HepG2 (cell line): ENCODE data around the gene ADAMTSL3. TPM values are rescaled to one million over a fixed set of nuclear protein-coding genes. Genes with fewer than 3 reads are reported as not detected.

ENCODE experiments used
- ATAC-seq: fragments of 200-7000 bp; cut with Tn5 transposase; 3 replicates; pipeline ENCODE4 v1.9.1; 2020; ENCODE audit warnings: mild to moderate bottlenecking, moderate library complexity
- BruUV-seq: library from RNA; stranded (reverse); fragments of 400-500 nt; replicated peaks from 2 replicates; lab custom pipeline; 2021; lab: Mats Ljungman, UMichigan
- CTCF ChIA-PET: fragments of 300-600 bp; formaldehyde crosslinking; extraction: SDS; loops from one replicate; lab custom pipeline; 2021; ENCODE audit warnings: low total read pairs, inconsistent platforms, low intra/inter-chr PET ratio; lab: Yijun Ruan, JAX
- POLR2A ChIA-PET: fragments of 350-600 bp; sonication (Branson Sonifier 250); formaldehyde crosslinking; loops from one replicate; lab custom pipeline; 2020; ENCODE audit warnings: antibody characterized with exemption, inconsistent platforms; lab: Yijun Ruan, JAX
- DNase-seq: peaks from one replicate; pipeline ENCODE4 v3.0.0-alpha.2; 2015; ENCODE audit warnings: low spot score
- FAIRE-seq: peaks from 3 replicates; lab custom pipeline; 2011; peaks lifted over from hg19 to GRCh38; lab: Jason Lieb, UNC
- H2AFZ ChIP-seq: one replicate; pipeline ENCODE4 v1.6.1; 2011; ENCODE audit warnings: low read length, inconsistent platforms
- H3K27ac ChIP-seq: fragments of 300-600 bp; 3 replicates; pipeline ENCODE4 v1.8.0; 2011; ENCODE audit warnings: mixed run types, mild to moderate bottlenecking, mixed read lengths, low read length, inconsistent platforms; ENCODE audit not compliant: insufficient read depth; ENCODE audit errors: extremely low read length
- H3K27me3 ChIP-seq, 2 experiments: fragments of 200-600 bp in 1 of 2; 2 replicates in 1 of 2; 3 replicates in 1 of 2; pipeline versions ENCODE4 v1.6.0 to v1.8.0; 2011; ENCODE audit warnings: low read length in 2 of 2, mild to moderate bottlenecking in 2 of 2, moderate library complexity in 2 of 2, inconsistent platforms in 1 of 2; ENCODE audit not compliant: insufficient read depth in 2 of 2, control insufficient read depth in 1 of 2
- H3K36me3 ChIP-seq, 2 experiments: fragments of 200-600 bp in 1 of 2; replicated peaks in 1 of 2; 2 replicates in 1 of 2; 3 replicates in 1 of 2; pipeline versions ENCODE4 v1.5.1 to v1.8.0; 2011; ENCODE audit warnings: low read length in 2 of 2, inconsistent platforms in 1 of 2; ENCODE audit not compliant: insufficient read depth in 2 of 2, control insufficient read depth in 1 of 2
- H3K4me1 ChIP-seq: 2 replicates; pipeline ENCODE4 v1.5.1; 2012; ENCODE audit warnings: low read length, inconsistent platforms; ENCODE audit not compliant: insufficient read depth
- H3K4me2 ChIP-seq: 2 replicates; pipeline ENCODE4 v1.6.0; 2011; ENCODE audit warnings: low read depth, low read length, inconsistent platforms
- H3K4me3 ChIP-seq, 3 experiments: fragments of 200-600 bp in 1 of 3; sonication (generic), shearing (Covaris generic) in 1 of 3; replicated peaks in 1 of 3; 2 replicates each; pipeline ENCODE4 v1.5.1; 2011 to 2016; ENCODE audit warnings: low read length in 3 of 3, inconsistent platforms in 2 of 3, low read depth in 2 of 3, mild to moderate bottlenecking in 2 of 3, control low read depth in 1 of 3, mixed read lengths in 1 of 3; ENCODE audit not compliant: insufficient read depth in 1 of 3
- H3K79me2 ChIP-seq: one replicate; pipeline ENCODE4 v1.6.1; 2011; ENCODE audit warnings: low read length, inconsistent platforms; ENCODE audit not compliant: insufficient read depth
- H3K9ac ChIP-seq: 2 replicates; pipeline ENCODE4 v1.6.0; 2011; ENCODE audit warnings: mild to moderate bottlenecking, low read depth, low read length, inconsistent platforms; ENCODE audit not compliant: insufficient read depth
- H3K9me3 ChIP-seq: 2 replicates; pipeline ENCODE4 v1.5.1; 2012; ENCODE audit warnings: mild to moderate bottlenecking, low read length
- H4K20me1 ChIP-seq: 2 replicates; pipeline ENCODE4 v1.6.0; 2011; ENCODE audit warnings: inconsistent platforms, mild to moderate bottlenecking, low read length, moderate library complexity; ENCODE audit not compliant: insufficient read depth
- ATF7-NPFF ChIP-seq: sonication (generic); formaldehyde crosslinking; IDR thresholded peaks from 2 replicates; pipeline ENCODE4 v1.8.1; 2023; ENCODE audit warnings: mild to moderate bottlenecking, low read depth, missing genetic modification reagents, moderate library complexity
- HHEX ChIP-seq: IDR thresholded peaks from 2 replicates; pipeline ENCODE4 v1.6.1; 2016; ENCODE audit warnings: control low read depth
- WGBS: methylation state at CpG from one replicate; pipeline ENCODE4 v1.1.6; 2017; ENCODE audit warnings: low lambda C conversion rate; 5-methylcytosine and 5-hydroxymethylcytosine counted together
- in situ Hi-C: cut with HindIII; loops from 2 replicates; pipeline ENCODE4 v1.10.0; 2017; ENCODE audit warnings: low pct_unique_long_range_greater_than_20kb; ENCODE audit not compliant: extremely low pct_ligation_motif_present
- intact Hi-C: fragments of 100-400 bp; cut with micrococcal nuclease; formaldehyde crosslinking; loops from one replicate; pipeline ENCODE4 v1.10.0; 2022; ENCODE audit not compliant: unreplicated experiment
- polyA plus RNA-seq, 8 experiments: library from polyadenylated mRNA; depleted of rRNA in 3 of 8; stranded (reverse) in 7 of 8; unstranded in 1 of 8; fragments of >200 nt; fragmentation: Illumina TruSeq in 4 of 8; extraction: Trizol in 4 of 8; gene quantifications; 2 replicates each; pipeline versions ENCODE4 v1.2.1 to v1.2.3, GENCODE V29; 2011 to 2016; ENCODE audit warnings: low read depth in 4 of 8, missing spikeins in 1 of 8, mixed read lengths in 1 of 8; ENCODE audit not compliant: insufficient read depth in 1 of 8
- total RNA-seq, 5 experiments: library from RNA; depleted of rRNA; stranded (reverse); fragments of >200 nt; fragmentation: Illumina TruSeq; extraction: Trizol; gene quantifications; 2 replicates each; pipeline ENCODE4 v1.2.3, GENCODE V29; 2016; ENCODE audit warnings: low read depth in 1 of 5
- TF ChIP-seq, protein P1 (sequence below): sonication (generic); formaldehyde crosslinking; IDR thresholded peaks from 2 replicates; pipeline ENCODE4 v1.5.0; 2020; ENCODE audit warnings: missing genetic modification reagents
- TF ChIP-seq, protein P2 (sequence below): sonication (generic); formaldehyde crosslinking; IDR thresholded peaks from 2 replicates; pipeline ENCODE4 v1.5.0; 2020; ENCODE audit warnings: missing genetic modification reagents

Gene ADAMTSL3
- total and polyA plus RNA-seq, 2 of the 13 experiments (the other 11 are each of a cell fraction or from before 2014, with no cell fraction given), result 0.04 to 0.09 TPM

DNA sequence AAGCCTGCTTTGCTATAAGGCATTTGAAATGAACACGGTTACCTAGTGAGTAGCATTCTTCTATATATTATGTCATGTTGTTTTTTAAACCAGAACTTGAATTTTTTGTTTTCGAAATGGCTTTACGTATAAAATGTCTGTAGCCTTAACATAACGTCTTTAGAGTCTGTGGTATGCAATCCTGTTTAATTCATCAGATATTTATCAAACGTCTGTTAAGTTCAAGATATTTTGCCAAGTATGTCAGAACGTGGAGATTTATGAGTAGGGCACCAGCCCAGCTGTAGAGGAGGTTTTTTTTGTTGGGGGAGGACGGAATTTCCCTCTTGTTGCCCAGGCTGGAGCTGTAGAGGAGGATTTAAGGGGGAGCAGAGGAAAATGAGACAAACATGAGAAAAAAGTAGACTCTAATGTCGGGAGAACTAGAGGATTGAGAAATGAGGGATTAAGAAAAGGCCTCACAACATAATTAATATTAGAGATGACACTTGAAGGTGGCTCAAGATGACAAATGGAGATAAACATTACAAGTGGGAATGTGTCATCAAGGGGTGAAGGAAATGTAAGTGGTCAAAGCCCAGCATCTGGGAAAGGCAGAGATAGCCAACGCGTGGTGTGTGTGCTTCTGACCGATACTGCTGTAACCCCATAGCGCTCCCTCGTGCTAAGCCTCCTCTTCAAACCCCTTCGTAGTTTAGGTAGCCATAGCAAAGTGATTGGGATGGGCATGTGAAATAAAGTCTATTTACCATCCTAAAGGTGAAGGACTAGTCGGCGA is 427.7 kb downstream of the ADAMTSL3 start:
- DNase-seq, result no peak
- Histone ChIP-seq H3K9me3 (no peaks in the 10 kb centered on the region), H3K79me2 (no peaks in the 10 kb centered on the region), H3K27me3 (peaks cover 2 to 10% of the 10 kb centered on the region in 2 experiments; a peak in 3 of 5 replicates), H3K36me3 (no peaks in the 10 kb centered on the region), H4K20me1 (no peaks in the 10 kb centered on the region), H2AFZ (no peak overlapping the region), H3K27ac (no peak overlapping the region), H3K9ac (no peak overlapping the region), H3K4me2 (no peak overlapping the region), H3K4me3 (no peak overlapping the region), H3K4me1 (no peaks in the 10 kb centered on the region)
- intact Hi-C loops, result no loop called here
- ATAC-seq, result no peak
- no TSS peak for BruUV-seq
- CTCF ChIA-PET, result no interaction called here
- WGBS, result 37% methylated on average over 16 of the region's 16 CpGs
- POLR2A ChIA-PET, result no interaction called here
- TF ChIP-seq HHEX (no peak), ATF7-NPFF (CRISPR knock-in tag) (no peak)
- TF ChIP-seq, protein P1, sequence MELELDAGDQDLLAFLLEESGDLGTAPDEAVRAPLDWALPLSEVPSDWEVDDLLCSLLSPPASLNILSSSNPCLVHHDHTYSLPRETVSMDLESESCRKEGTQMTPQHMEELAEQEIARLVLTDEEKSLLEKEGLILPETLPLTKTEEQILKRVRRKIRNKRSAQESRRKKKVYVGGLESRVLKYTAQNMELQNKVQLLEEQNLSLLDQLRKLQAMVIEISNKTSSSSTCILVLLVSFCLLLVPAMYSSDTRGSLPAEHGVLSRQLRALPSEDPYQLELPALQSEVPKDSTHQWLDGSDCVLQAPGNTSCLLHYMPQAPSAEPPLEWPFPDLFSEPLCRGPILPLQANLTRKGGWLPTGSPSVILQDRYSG (CRISPR knock-in tag), result no peak
- TF ChIP-seq, protein P2, sequence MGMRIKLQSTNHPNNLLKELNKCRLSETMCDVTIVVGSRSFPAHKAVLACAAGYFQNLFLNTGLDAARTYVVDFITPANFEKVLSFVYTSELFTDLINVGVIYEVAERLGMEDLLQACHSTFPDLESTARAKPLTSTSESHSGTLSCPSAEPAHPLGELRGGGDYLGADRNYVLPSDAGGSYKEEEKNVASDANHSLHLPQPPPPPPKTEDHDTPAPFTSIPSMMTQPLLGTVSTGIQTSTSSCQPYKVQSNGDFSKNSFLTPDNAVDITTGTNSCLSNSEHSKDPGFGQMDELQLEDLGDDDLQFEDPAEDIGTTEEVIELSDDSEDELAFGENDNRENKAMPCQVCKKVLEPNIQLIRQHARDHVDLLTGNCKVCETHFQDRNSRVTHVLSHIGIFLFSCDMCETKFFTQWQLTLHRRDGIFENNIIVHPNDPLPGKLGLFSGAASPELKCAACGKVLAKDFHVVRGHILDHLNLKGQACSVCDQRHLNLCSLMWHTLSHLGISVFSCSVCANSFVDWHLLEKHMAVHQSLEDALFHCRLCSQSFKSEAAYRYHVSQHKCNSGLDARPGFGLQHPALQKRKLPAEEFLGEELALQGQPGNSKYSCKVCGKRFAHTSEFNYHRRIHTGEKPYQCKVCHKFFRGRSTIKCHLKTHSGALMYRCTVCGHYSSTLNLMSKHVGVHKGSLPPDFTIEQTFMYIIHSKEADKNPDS, result no peak
- in situ Hi-C loops, result no loop called here
- no peak for FAIRE-seq
